Keratinocyte (primary cell): ENCODE measurements around the gene CLCN7. TPM values are rescaled to one million over a fixed set of nuclear protein-coding genes. Genes with fewer than 3 reads are reported as not detected.

ENCODE experiments used
- DNase-seq: peaks from one replicate; pipeline ENCODE4 v3.0.0-alpha.2; 2011; ENCODE audit warnings: low read depth, missing footprints, low spot score
- FAIRE-seq: peaks from 2 replicates; lab custom pipeline; 2011; peaks lifted over from hg19 to GRCh38; lab: Jason Lieb, UNC
- H2AFZ ChIP-seq: 2 replicates; pipeline ENCODE4 v1.6.0; 2012; ENCODE audit warnings: low read length, control low read depth, inconsistent platforms; ENCODE audit not compliant: control insufficient read depth
- H3K27ac ChIP-seq: 2 replicates; pipeline ENCODE4 v1.5.1; 2011; ENCODE audit warnings: low read length; ENCODE audit not compliant: control insufficient read depth, insufficient read depth
- H3K27me3 ChIP-seq: 3 replicates; pipeline ENCODE4 v1.6.0; 2011; ENCODE audit warnings: low read length; ENCODE audit not compliant: control insufficient read depth, insufficient read depth; ENCODE audit errors: extremely low read depth
- H3K36me3 ChIP-seq, 2 experiments: 2 replicates in 1 of 2; 3 replicates in 1 of 2; pipeline ENCODE4 v1.5.1; 2011; ENCODE audit warnings: low read length in 2 of 2, mild to moderate bottlenecking in 1 of 2; ENCODE audit not compliant: control insufficient read depth in 2 of 2, insufficient read depth in 2 of 2; ENCODE audit errors: extremely low read depth in 1 of 2
- H3K4me1 ChIP-seq: 3 replicates; pipeline ENCODE4 v1.5.1; 2011; ENCODE audit warnings: low read length; ENCODE audit not compliant: control insufficient read depth, insufficient read depth; ENCODE audit errors: extremely low read depth
- H3K4me2 ChIP-seq: 3 replicates; pipeline ENCODE4 v1.6.0; 2011; ENCODE audit warnings: low read depth, low read length; ENCODE audit not compliant: control insufficient read depth, insufficient read depth; ENCODE audit errors: extremely low read depth
- H3K4me3 ChIP-seq, 3 experiments: fragments of 200-600 bp in 1 of 3; sonication (generic) in 1 of 3; 2 replicates in 2 of 3; 3 replicates in 1 of 3; pipeline ENCODE4 v1.5.1; 2011 to 2016; ENCODE audit warnings: low read length in 3 of 3, mild to moderate bottlenecking in 3 of 3, control low read depth in 2 of 3, inconsistent platforms in 1 of 3, low read depth in 1 of 3, mixed read lengths in 1 of 3, mixed run types in 1 of 3, moderate library complexity in 1 of 3; ENCODE audit not compliant: control insufficient read depth in 2 of 3, insufficient read depth in 2 of 3; ENCODE audit errors: extremely low read depth in 1 of 3
- H3K79me2 ChIP-seq: 2 replicates; pipeline ENCODE4 v1.6.0; 2012; ENCODE audit warnings: low read length; ENCODE audit not compliant: control insufficient read depth, insufficient read depth
- H3K9ac ChIP-seq: 3 replicates; pipeline ENCODE4 v1.6.0; 2011; ENCODE audit warnings: low read length; ENCODE audit not compliant: control insufficient read depth, insufficient read depth; ENCODE audit errors: extremely low read depth
- H3K9me1 ChIP-seq: 3 replicates; pipeline ENCODE4 v1.6.0; 2011; ENCODE audit warnings: low read length; ENCODE audit not compliant: control insufficient read depth, insufficient read depth; ENCODE audit errors: extremely low read depth
- H3K9me3 ChIP-seq: 2 replicates; pipeline ENCODE4 v1.5.1; 2012; ENCODE audit warnings: low read depth, low read length; ENCODE audit not compliant: control insufficient read depth
- H4K20me1 ChIP-seq: 3 replicates; pipeline ENCODE4 v1.6.0; 2011; ENCODE audit warnings: low read length; ENCODE audit not compliant: control insufficient read depth, insufficient read depth; ENCODE audit errors: extremely low read depth
- CTCF ChIP-seq, 3 experiments: IDR thresholded peaks in 1 of 3; conservative IDR thresholded peaks in 1 of 3; optimal IDR thresholded peaks in 1 of 3; 2 replicates in 2 of 3; 3 replicates in 1 of 3; pipeline versions ENCODE3 to v1.5.1; 2011; ENCODE audit warnings: low read length in 3 of 3, mild to moderate bottlenecking in 3 of 3, moderate library complexity in 2 of 3, control low read depth in 1 of 3, inconsistent platforms in 1 of 3; ENCODE audit not compliant: insufficient read depth in 2 of 3; ENCODE audit errors: extremely low read depth in 1 of 3
- EZH2 ChIP-seq: IDR thresholded peaks from one replicate; pipeline ENCODE4 v1.6.1; 2012; ENCODE audit warnings: inconsistent platforms, mild to moderate bottlenecking, low read length, moderate library complexity
- dilution Hi-C: fragments of 300-500 bp; cut with MboI; formaldehyde crosslinking; loops from one replicate; pipeline ENCODE4 v1.7.0; 2020; ENCODE audit warnings: low sequenced_read_pairs; ENCODE audit not compliant: extremely low pct_ligation_motif_present
- polyA plus RNA-seq, 5 experiments: library from polyadenylated mRNA; depleted of rRNA in 3 of 5; stranded (reverse) in 3 of 5; stranded (forward) in 1 of 5; unstranded in 1 of 5; fragments of >200 nt; gene quantifications; 1 replicate in 1 of 5; 2 replicates in 3 of 5; 3 replicates in 1 of 5; pipeline versions ENCODE4 v1.2.1 to v1.2.3, GENCODE V29; 2011 to 2012; ENCODE audit warnings: missing spikeins in 2 of 5, low read depth in 1 of 5, low replicate concordance in 1 of 5

The CLCN7 gene
- polyA plus RNA-seq, 1 donor (not counting 4 experiments of a cell fraction or from before 2014, with no cell fraction given) = 13.3 TPM

DNA sequence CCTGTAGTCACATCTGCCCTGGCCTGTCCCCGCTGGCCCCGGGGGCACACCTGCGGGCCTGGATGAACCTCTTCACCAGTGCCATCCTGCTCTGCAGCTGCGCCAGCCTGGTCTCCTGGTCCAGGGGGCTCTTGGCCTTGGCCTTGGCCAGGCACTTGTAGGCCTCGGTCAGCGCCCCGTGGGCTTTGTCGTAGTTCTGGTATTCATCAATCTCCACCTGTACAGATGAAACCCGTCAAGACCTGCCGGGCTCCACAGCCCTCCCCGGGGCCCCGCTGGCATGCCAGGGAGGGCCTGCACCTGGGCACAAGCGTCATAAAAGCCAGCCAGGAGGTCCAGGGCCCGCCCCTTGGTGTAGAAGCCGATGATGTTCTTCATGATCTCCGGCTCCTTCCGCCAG is 45.0 kb upstream of the CLCN7 start:
- Histone ChIP-seq H3K4me3 (no peak overlapping the region), H3K9me1 (no peaks in the 10 kb centered on the region), H4K20me1 (no peaks in the 10 kb centered on the region), H3K27ac (no peak overlapping the region), H3K4me1 (no peaks in the 10 kb centered on the region), H3K27me3 (no peaks in the 10 kb centered on the region), H3K79me2 (no peaks in the 10 kb centered on the region), H3K9ac (no peak overlapping the region), H2AFZ (no peak overlapping the region), H3K36me3 (no peaks in the 10 kb centered on the region), H3K4me2 (no peak overlapping the region), H3K9me3 (no peaks in the 10 kb centered on the region)
- DNase-seq (no peak), FAIRE-seq (no peak)
- TF ChIP-seq CTCF (optimal IDR thresholded peaks at IDR 0.05 in 1 of 3, IDR thresholded peaks at IDR 0.05 in 1 of 3, conservative IDR thresholded peaks at IDR 0.05 in 1 of 3; ENCODE audit: extremely low read depth in 1 of 3, insufficient read depth in 2 of 3, low read length in 3 of 3) (no peak), EZH2 (no peak)
- dilution Hi-C loops = no loop called here

DNA sequence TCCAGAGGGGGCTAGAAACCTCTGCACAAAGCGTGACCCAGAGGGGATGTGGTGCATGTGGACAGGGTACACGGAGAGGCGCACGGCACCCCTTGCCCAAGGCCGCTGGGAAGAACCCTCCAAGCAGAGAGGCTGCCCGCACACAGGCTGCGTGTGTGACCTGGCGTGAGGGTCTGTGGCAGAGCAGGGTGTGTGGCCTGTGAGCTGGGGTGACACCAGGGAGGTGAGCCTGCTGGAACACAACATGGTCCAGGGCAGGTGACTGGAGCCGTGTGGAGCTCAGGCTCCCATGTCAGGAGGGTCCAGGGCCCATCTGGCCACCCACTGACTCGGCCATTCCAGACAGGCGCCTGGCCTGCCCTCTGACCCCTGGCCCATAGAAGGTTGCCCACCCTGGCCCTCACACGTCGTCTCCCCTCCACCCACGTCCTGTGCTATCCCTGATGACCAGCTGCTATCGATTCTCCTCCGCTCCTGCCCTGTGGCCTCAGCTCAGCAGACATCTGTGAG is 43.9 kb upstream of the CLCN7 start:
- H3K9me3 ChIP-seq = no peaks in the 10 kb centered on the region
- DNase-seq (no peak), FAIRE-seq (no peak)
- H3K36me3 ChIP-seq = no peaks in the 10 kb centered on the region
- no peak overlapping the region for H3K9ac ChIP-seq
- no peak overlapping the region for H3K4me2 ChIP-seq
- no peaks in the 10 kb centered on the region for H3K27me3 ChIP-seq
- dilution Hi-C loops = no loop called here
- H3K4me3 ChIP-seq = no peak overlapping the region
- H3K4me1 ChIP-seq = no peaks in the 10 kb centered on the region
- H3K79me2 ChIP-seq = no peaks in the 10 kb centered on the region
- H3K27ac ChIP-seq = no peak overlapping the region
- H2AFZ ChIP-seq = no peak overlapping the region
- no peaks in the 10 kb centered on the region for H4K20me1 ChIP-seq
- TF ChIP-seq EZH2 = no peak
- no peak for TF ChIP-seq CTCF (optimal IDR thresholded peaks at IDR 0.05 in 1 of 3, IDR thresholded peaks at IDR 0.05 in 1 of 3, conservative IDR thresholded peaks at IDR 0.05 in 1 of 3; ENCODE audit: extremely low read depth in 1 of 3, insufficient read depth in 2 of 3, low read length in 3 of 3)
- no peaks in the 10 kb centered on the region for H3K9me1 ChIP-seq
